Skeletal muscle satellite cell (primary cell): ENCODE results near the gene HSPBP1. TPM values are rescaled to one million over a fixed set of nuclear protein-coding genes. Genes with fewer than 3 reads are reported as not detected.
A peak's percentile ranks its signal among the peaks of the same experiment; 100 is the strongest.
"Not testable (repeated sequence)": the region's sequence is repeated elsewhere in the genome, so short reads cannot be mapped to it uniquely, and the experiment has no call there.

Source experiments
- H3K27me3 ChIP-seq: 2 replicates; pipeline ENCODE4 v1.7.0; 2013; ENCODE audit warnings: low read length; ENCODE audit not compliant: control insufficient read depth, insufficient read depth
- H3K36me3 ChIP-seq: 2 replicates; pipeline ENCODE4 v1.7.0; 2013; ENCODE audit warnings: mild to moderate bottlenecking, control low read depth, low read length; ENCODE audit not compliant: insufficient read depth
- H3K4me1 ChIP-seq: 2 replicates; pipeline ENCODE4 v1.7.0; 2013; ENCODE audit warnings: low read length; ENCODE audit not compliant: control insufficient read depth, insufficient read depth
- H3K4me2 ChIP-seq: 2 replicates; pipeline ENCODE4 v1.7.0; 2013; ENCODE audit warnings: mild to moderate bottlenecking, low read length
- H3K4me3 ChIP-seq: 2 replicates; pipeline ENCODE4 v1.7.0; 2013; ENCODE audit warnings: low read length
- H3K9ac ChIP-seq: 2 replicates; pipeline ENCODE4 v1.7.0; 2013; ENCODE audit warnings: mild to moderate bottlenecking, low read depth, low read length, moderate library complexity
- H3K9me3 ChIP-seq: replicated peaks from 2 replicates; pipeline ENCODE4 v1.7.0; 2013; ENCODE audit warnings: mild to moderate bottlenecking, control low read depth, low read length
- total RNA-seq: library from RNA; depleted of rRNA; stranded (reverse); fragments of >200 nt; gene quantifications from 2 replicates; pipeline ENCODE4 v1.2.3, GENCODE V29; 2012; rRNA removed

Gene HSPBP1, protein sequence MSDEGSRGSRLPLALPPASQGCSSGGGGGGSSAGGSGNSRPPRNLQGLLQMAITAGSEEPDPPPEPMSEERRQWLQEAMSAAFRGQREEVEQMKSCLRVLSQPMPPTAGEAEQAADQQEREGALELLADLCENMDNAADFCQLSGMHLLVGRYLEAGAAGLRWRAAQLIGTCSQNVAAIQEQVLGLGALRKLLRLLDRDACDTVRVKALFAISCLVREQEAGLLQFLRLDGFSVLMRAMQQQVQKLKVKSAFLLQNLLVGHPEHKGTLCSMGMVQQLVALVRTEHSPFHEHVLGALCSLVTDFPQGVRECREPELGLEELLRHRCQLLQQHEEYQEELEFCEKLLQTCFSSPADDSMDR
- 38.5 and 44.6 TPM in 2 replicates for total RNA-seq

DNA sequence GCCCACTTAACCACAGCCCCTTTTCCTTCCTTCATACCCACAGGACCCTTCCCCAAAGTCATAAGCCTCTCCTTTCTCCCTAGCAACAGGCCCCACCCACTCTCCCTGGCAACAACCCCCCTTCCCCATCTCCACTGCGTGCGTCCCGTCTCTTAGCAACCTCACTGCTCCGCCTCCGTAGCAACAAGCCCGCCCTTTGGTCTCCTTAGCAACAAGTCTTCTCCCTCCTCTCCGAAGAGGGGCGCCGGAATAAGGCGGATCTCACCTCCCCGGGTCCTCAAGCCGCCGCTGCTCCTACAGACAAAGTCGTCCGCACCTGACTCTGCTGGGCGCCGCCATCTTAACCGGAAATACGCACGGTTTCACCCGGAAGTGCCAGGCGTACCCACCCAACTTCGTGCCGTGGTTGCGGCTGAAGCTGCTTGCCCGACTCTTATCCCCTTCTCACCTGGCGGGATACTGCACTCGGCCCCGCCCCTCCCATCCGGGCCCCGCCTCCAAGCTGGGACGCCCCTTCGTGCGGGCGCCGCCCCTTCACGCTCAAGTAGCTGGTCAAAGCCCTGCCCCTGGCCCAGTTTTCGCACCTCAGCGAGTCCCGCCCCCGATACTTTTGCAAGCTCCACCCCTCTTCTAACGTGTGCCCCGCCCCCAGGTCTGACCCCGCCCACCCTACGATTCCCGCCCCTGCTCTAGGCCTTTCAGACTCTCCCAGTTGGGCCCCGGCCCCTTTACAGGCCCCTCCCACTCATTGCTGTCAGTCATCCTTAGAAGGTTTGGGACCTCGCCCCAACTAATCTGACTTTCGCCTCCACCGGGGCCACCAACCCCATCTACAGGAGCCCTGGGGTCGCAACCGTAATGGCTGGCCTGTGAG, at the start of gene HSPBP1:
Gene HSPBP1 (minus strand): TSS at position 341 of the 874 bp plus-strand sequence. CDS start 502 bp downstream, outside the sequence.
- peaks cover 11% of the 10 kb centered on the region for H3K4me1 ChIP-seq
- no peaks in the 10 kb centered on the region for H3K9me3 ChIP-seq
- no peaks in the 10 kb centered on the region for H3K27me3 ChIP-seq
- peaks cover 8% of the 10 kb centered on the region for H3K36me3 ChIP-seq
- peak within 1 kb of the TSS; percentile 76 for H3K9ac ChIP-seq
- H3K4me3 ChIP-seq = peak within 1 kb of the TSS; percentile 81
- H3K4me2 ChIP-seq = peak within 1 kb of the TSS; percentile 93

DNA sequence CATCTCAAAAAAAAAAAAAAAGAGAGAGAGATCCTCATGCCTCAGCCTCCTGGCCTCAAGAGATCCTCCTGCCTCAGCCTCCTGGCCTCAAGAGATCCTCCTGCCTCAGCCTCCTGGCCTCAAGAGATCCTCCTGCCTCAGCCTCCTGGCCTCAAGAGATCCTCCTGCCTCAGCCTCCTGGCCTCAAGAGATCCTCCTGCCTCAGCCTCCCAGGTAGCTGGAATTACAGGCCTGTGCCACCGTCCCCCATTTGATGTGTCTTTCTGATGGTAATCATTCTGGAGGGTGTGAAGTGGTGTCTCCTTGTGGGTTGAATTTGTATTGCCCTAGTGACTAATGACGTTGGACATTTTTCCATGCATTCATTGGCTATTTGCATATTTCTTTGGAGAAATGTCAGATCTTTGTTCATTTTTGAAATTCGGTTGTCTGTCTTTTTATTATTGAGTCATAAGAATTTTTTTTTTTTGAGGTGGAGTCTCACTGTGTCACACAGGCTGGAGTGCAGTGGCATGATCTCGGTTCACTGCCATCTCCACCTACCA, 48.9 kb upstream of the HSPBP1 start:
- not testable (repeated sequence) for H3K36me3 ChIP-seq, H3K9me3 ChIP-seq, H3K4me3 ChIP-seq, H3K27me3 ChIP-seq, H3K4me1 ChIP-seq, H3K9ac ChIP-seq, H3K4me2 ChIP-seq

DNA sequence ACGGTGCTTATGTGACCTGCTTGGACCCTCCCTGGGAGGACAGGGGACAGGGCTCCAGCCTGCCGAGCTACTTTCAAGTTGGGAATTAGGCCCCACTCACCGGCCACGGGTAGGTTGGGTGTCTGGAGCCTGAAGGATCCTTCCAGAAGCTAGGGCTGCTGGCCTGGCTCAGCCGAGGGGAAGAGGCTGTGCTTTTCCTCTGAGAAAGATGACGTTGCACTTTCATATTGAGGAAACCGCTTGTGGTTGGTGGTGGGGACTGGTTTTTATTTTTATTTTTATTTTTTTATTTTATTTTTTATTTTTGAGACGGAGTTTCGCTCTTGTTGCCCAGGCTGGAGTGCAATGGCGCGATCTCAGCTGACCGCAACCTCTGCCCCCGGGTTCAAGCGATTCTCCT, 45.3 kb upstream of the HSPBP1 start, which contains the start of gene TMEM150B:
Gene TMEM150B (minus strand): TSS at position 170 of the 400 bp plus-strand sequence. CDS start 4,305 bp downstream, outside the sequence.
- H3K36me3 ChIP-seq = no peaks in the 10 kb centered on the region
- peaks cover 3% of the 10 kb centered on the region for H3K4me1 ChIP-seq
- H3K4me3 ChIP-seq = no peak within 1 kb of the TSS
- H3K4me2 ChIP-seq = no peak within 1 kb of the TSS
- H3K9me3 ChIP-seq = no peaks in the 10 kb centered on the region
- H3K27me3 ChIP-seq = peaks cover 18% of the 10 kb centered on the region
- no peak within 1 kb of the TSS for H3K9ac ChIP-seq

DNA sequence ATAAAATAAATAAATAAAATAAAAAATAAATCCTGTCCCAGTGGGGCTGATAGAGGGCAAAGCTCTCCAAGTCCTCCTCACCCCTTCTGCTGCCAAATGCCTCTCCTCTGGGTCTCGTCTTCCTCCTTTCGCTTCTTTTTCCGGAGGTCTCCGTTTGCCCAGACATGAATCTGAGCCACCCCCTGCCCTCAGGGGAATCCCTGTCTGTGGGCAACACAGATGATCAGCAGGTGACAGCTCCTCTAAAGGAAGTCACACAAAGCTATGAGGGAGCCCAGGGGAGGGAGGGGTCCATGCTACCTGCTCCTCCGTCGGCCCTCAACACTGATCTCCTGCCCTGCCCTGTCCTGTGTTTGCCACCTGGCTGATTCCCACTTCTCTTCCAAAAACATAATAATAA, 44.8 kb upstream of the HSPBP1 start:
- Histone ChIP-seq H3K4me2 (no peak overlapping the region), H3K36me3 (no peaks in the 10 kb centered on the region), H3K9me3 (no peaks in the 10 kb centered on the region), H3K27me3 (peaks cover 22% of the 10 kb centered on the region), H3K4me1 (peaks cover 3% of the 10 kb centered on the region), H3K9ac (no peak overlapping the region), H3K4me3 (no peak overlapping the region)

DNA sequence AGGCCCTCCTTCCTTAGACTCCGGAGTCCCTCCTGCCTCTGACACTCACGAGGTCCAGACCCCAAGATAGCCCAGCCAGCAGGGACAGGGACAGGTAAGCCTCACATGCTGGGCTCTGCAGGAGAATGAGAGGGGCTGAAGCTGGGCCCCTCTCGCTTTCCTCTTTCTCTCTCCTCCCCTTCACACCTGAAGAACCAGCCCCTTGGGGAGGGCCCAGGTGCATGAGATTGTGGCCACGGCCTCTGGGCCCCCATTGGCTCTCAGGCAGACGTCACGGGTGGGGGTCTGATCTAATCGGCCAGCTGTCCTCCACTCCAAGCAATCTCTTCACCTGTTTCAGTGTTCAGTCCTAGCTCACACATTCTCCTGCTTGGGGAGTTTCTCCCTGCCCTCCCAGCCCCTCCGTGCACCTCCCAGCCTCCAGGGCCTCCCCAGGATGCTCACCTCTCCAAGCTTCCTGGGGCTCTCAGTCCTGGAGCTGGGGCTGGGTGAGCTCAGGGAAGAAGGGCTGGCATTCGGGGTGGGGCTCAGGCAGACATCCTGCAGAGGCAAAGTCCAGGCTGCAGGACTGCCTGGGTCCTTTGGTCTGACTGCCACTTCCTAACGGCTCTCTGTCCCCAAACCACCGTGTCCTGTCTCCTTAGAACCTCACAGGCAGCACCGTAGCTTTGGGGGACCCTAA, 42.4 kb upstream of the HSPBP1 start:
- Histone ChIP-seq H3K4me3 (no peak overlapping the region), H3K4me1 (no peaks in the 10 kb centered on the region)

DNA sequence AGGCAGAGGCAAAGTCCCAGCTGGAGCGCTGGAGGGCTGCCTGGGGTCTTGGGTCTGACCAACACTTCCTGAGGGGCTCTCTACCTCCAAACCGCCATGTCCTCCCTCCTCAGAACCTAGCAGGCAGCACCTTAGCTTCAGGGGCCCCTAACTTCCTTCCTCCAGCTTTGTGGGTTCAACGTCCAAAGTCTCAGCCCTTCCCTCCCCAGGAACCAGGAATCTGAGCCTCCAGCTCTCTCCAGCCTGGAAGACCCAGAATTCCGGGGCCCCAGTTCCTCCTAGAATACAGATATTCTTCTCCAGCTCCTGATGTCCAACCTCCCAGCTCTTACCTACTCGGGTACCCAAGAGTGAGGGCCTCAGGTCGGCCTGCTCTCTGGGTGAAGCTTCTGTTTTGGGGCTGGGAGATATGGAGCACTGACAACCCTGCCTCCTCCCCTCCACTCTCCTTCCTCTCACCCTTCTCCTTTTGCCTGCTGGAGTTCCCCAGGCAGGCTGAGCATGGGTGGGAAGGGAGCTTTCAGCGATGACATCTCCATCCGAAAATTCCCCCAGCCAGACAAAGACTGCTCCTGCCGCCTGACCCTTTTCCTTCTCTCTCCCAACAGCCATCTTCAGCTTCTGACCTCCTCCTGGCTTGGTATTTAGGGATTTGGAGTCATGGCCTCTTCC, 41.7 kb upstream of the HSPBP1 start:
- Histone ChIP-seq H3K4me3 (no peak overlapping the region), H3K9ac (no peak overlapping the region), H3K9me3 (no peaks in the 10 kb centered on the region), H3K36me3 (no peaks in the 10 kb centered on the region), H3K4me2 (no peak overlapping the region), H3K27me3 (peaks cover 22% of the 10 kb centered on the region), H3K4me1 (no peaks in the 10 kb centered on the region)

More for the DNA sequence above, 42.4 kb upstream of the HSPBP1 start:
- Histone ChIP-seq H3K36me3 (no peaks in the 10 kb centered on the region), H3K9ac (no peak overlapping the region), H3K27me3 (peaks cover 22% of the 10 kb centered on the region), H3K4me2 (no peak overlapping the region), H3K9me3 (no peaks in the 10 kb centered on the region)

DNA sequence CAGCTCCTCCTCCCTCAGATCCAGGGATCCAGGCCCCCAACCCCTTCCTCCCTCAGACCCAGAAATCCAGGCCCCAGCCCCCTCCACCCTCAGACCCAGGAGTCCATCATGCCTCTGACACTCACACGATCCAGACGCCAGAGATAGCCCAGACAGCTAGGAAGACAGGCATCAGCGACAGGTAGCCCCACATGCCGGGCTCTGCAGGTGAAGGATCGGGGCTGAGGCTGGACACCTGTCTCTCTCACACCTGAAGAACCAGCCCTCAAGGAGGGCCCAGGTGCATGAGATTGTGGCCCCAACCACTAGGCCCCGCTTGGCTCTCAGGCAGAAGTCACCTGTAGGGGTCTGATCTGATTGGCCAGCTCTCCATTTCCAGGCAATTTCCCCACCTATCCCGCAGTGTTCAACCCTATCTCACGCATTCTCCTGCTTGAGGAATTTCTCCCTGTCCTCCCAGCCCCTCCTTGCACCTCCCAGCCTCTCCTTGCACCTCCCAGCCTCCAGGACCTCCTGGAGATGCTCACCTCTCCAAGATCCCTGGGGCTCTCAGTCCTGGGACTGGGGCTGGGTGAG, 41.0 kb upstream of the HSPBP1 start:
- Histone ChIP-seq H3K4me3 (no peak overlapping the region), H3K4me1 (no peaks in the 10 kb centered on the region), H3K9ac (no peak overlapping the region), H3K36me3 (no peaks in the 10 kb centered on the region), H3K27me3 (peaks cover 22% of the 10 kb centered on the region), H3K9me3 (no peaks in the 10 kb centered on the region), H3K4me2 (no peak overlapping the region)

DNA sequence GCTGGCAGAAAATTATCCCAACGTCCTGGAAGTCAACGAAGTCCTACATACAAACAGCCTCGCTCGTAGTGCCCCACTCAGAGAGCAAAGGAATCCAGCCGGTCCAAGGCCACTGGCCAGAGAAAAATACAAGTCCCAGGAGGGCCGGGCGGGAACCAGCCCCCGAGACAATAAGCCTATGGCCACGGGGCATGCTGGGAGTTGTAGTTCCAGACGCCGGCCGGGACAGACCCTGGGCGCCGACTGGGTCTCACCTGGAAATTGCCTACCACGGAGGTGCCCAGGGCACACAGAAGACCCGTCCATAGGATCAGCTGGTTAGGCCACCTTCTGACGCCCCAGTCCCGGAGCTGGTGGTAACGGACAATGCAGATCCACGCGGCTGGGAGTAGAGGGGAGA, 39.9 kb upstream of the HSPBP1 start:
- Histone ChIP-seq H3K9ac (no peak overlapping the region), H3K9me3 (no peaks in the 10 kb centered on the region), H3K4me3 (no peak overlapping the region), H3K4me1 (no peaks in the 10 kb centered on the region), H3K36me3 (no peaks in the 10 kb centered on the region), H3K27me3 (peaks cover 22% of the 10 kb centered on the region), H3K4me2 (peak overlapping the region; percentile 40)

DNA sequence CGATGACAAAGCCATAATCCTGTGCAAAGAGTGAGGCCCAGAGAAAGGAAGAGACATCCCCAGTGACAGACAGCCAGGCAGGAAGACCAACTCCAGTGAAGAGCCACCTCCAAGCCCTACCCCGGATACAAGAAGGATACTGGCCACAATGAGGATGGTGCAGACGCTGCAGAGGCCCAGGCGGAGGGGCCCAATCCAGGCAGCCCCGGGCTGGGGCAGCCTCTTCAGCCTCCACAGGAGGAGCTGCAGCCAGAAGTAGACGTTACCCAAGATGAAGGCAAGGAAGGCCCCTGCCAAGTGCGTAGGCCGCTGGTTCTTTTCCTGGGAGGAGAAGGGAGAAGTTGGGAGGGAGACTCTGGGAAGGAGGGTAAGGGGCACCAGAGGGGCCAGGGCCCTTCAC, 36.7 kb upstream of the HSPBP1 start:
- no peaks in the 10 kb centered on the region for H3K4me1 ChIP-seq
- H3K4me3 ChIP-seq = no peak overlapping the region
- H3K9ac ChIP-seq = no peak overlapping the region
- no peaks in the 10 kb centered on the region for H3K9me3 ChIP-seq
- H3K4me2 ChIP-seq = no peak overlapping the region
- H3K27me3 ChIP-seq = peaks cover 8% of the 10 kb centered on the region
- no peaks in the 10 kb centered on the region for H3K36me3 ChIP-seq

DNA sequence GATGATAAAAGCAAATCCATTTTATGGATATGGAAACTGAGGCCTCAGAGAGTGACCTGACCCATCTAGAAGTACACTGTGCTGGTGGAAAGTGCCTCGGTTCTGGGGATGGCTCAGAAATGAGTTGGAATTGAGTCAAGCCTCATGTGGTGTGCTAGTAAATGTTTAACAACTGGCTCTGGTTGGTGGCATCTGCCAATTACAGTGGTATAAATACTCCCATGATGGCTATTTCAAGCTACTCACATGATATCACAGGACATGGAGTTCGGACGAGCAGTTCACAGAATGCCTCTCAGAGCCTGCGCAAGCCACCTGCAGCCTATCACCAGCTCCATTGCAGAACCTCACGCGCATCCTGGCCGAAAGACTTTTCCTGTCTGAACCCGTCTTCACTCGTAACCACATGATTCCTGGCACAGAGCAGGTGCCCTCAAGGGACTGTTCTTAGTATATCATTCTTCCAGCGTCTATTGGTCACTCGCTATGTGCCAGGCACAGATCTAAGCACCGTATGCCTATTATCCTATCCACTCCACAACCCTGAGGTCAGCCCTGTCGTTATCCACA, 36.1 kb upstream of the HSPBP1 start:
- Histone ChIP-seq H3K9me3 (no peaks in the 10 kb centered on the region), H3K36me3 (no peaks in the 10 kb centered on the region), H3K4me3 (no peak overlapping the region), H3K4me1 (no peaks in the 10 kb centered on the region), H3K4me2 (no peak overlapping the region), H3K9ac (no peak overlapping the region), H3K27me3 (peaks cover 4% of the 10 kb centered on the region)
